Activated T-helper 1 cell treated with Interleukin-2 at 50 U/mL for 16 hours (primary cell): ENCODE results near the gene NOP16.

Experiments
- DNase-seq: peaks from one replicate; pipeline ENCODE4 v3.0.0-alpha.2; 2020; ENCODE audit warnings: low read depth

NOP16 gene

GRCh38 chr5:176359658-176360057, 28.7 kb downstream of the NOP16 start:
- no peak for DNase-seq

- no peak for DNase-seq
These were observed 32.2 kb downstream of the NOP16 start for GRCh38 chr5:176356179-176356566.

GRCh38 chr5:176355400-176356178, 32.8 kb downstream of the NOP16 start:
- DNase-seq = no peak

- no peak for DNase-seq
These were observed 34.9 kb downstream of the NOP16 start for GRCh38 chr5:176353533-176353932.

GRCh38 chr5:176352116-176352878, 36.1 kb downstream of the NOP16 start:
- no peak for DNase-seq

GRCh38 chr5:176350416-176350815, 38.0 kb downstream of the NOP16 start:
- DNase-seq = no peak

GRCh38 chr5:176342766-176343458, 45.5 kb downstream of the NOP16 start:
- DNase-seq = no peak

- no peak for DNase-seq
These were observed 46.3 kb downstream of the NOP16 start for GRCh38 chr5:176342158-176342483.

GRCh38 chr5:176341325-176342157, 46.9 kb downstream of the NOP16 start:
- DNase-seq = no peak

GRCh38 chr5:176339304-176339703, 49.1 kb downstream of the NOP16 start:
- no peak for DNase-seq

GRCh38 chr5:176337913-176338312, 50.5 kb downstream of the NOP16 start:
- DNase-seq = no peak

GRCh38 chr5:176334031-176334770, 54.2 kb downstream of the NOP16 start:
- no peak for DNase-seq
